Measurements from ENCODE around the gene GPR150. TPM values are rescaled to one million over a fixed set of nuclear protein-coding genes. Genes with fewer than 3 reads are reported as not detected.

Gene GPR150
- total RNA-seq (ENCODE audit: low replicate concordance), result 0.45 TPM in 1 of 2 replicates, not detected in the other

GRCh38 chr5:95620030-95620869 is at the start of gene GPR150:
Gene GPR150 (plus strand): TSS chr5:95620087. CDS start chr5:95620276, 189 bp downstream.

DNA sequence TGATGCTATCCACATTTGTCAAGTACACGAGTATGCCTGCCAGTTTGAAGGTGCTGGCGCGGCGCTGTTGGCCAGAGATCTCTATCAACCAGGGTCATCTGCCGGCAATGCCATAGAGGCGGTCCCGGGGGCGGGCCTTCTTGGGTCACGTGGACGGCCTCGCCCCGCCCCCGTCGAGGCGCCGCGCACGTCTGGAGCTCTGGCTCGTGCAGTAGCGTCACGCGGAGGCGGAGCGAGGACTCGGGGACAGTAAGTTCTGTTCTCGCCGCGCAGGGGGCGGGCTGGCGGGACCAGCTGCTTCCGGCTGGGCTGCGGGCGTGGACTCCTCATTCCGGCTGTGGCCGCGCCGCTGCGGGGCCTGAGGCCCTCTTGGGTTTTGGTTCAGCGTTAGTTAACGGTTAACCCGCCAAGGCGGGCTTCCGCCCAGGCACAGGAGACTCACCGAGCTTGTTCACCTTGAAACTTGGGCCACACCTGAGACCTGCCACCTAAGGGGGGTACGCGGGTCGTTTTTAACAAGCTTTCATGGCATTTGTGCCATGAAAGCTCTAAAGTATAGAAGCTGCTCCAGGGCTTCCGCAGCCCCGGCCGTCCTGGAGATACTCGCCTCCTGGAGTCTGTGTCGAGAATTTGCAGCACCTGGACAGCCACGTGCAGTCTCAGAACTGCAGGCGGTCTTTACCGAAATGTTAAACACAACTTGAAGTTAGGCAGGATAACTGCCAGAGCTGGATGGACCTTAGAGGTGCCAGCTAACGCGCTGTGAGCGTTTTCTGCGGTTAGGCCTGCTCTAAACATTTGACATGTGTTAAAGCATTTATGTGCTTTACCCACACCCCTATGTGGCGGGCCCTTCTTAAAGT is 26.9 kb downstream of the GPR150 start, which contains the start of gene RFESD:
TSS of gene RFESD (plus strand) at position 209 of the 863 bp plus-strand sequence. CDS start 5,495 bp downstream, outside the sequence.

Other genes with a start within 250 kb of the GPR150 start
- gene FAM81B, start 228.7 kb upstream of the GPR150 start, total RNA-seq (ENCODE audit: low replicate concordance), result not detected in 2 replicates
- 108 and 128 TPM in 2 replicates for gene SKIC3, start 65.1 kb upstream of the GPR150 start, total RNA-seq (ENCODE audit: low replicate concordance)
- 4.2 and 16.0 TPM in 2 replicates for gene ARSK, start 65.0 kb upstream of the GPR150 start, total RNA-seq (ENCODE audit: low replicate concordance)
- gene RFESD, start 26.7 kb downstream of the GPR150 start, total RNA-seq (ENCODE audit: low replicate concordance), result 1.8 and 2.3 TPM in 2 replicates
- gene SPATA9, start 62.9 kb downstream of the GPR150 start, total RNA-seq (ENCODE audit: low replicate concordance), result 0.45 and 0.59 TPM in 2 replicates
- 180 and 603 TPM in 2 replicates for gene RHOBTB3, start 111.2 kb downstream of the GPR150 start, total RNA-seq (ENCODE audit: low replicate concordance)
- 30.4 and 37.4 TPM in 2 replicates for gene GLRX, start 202.6 kb downstream of the GPR150 start, total RNA-seq (ENCODE audit: low replicate concordance)